ENCODE measurements around the gene CYP27C1.

GRCh38 chr2:127142663-127143630 is 77.2 kb downstream of the CYP27C1 start:
- TF ChIP-seq POLR2A (IDR thresholded peaks at IDR 0.05) (no peak), CTCF (IDR thresholded peaks at IDR 0.05) (no peak), EP300 (IDR thresholded peaks at IDR 0.05) (no peak), POLR2AphosphoS5 (IDR thresholded peaks at IDR 0.05) (no peak)
